ENCODE measurements around the gene CATSPER4. TPM values are rescaled to one million over a fixed set of nuclear protein-coding genes. Genes with fewer than 3 reads are reported as not detected.
A peak's percentile ranks its signal among the peaks of the same experiment; 100 is the strongest.

The CATSPER4 gene
- total RNA-seq, 1 experiment from 2014 or later = 0.20 TPM

GRCh38 chr1:26164861-26165842, 25.2 kb upstream of the CATSPER4 start:
- Histone ChIP-seq H3K36me3 (ENCODE audit: control insufficient read depth, insufficient read depth, low read length) (no peaks in the 10 kb centered on the region), H3K4me1 (peaks cover 9% of the 10 kb centered on the region; the same call in 1 of the 2 replicates), H3K4me3 (ENCODE audit: low read depth, low read length) (no peak overlapping the region; the same call in 1 of the 2 replicates), H3K9me3 (no peaks in the 10 kb centered on the region), H3K27me3 (replicated peaks; ENCODE audit: control insufficient read depth, insufficient read depth, low read length) (no peaks in the 10 kb centered on the region)
- TF ChIP-seq CTCF (IDR thresholded peaks at IDR 0.05; ENCODE audit: insufficient read depth in 1 of 2, low read depth in 1 of 2, low read length in 1 of 2, severe bottlenecking in 1 of 2, unreplicated experiment in 1 of 2) = no peak
- intact Hi-C loops (cut with micrococcal nuclease; ENCODE audit: unreplicated experiment) = loop anchor here (5.0 kb wide), 1 partner anchor 128 kb away; no protein-coding TSS in a partner anchor
- Mint-ChIP-seq H3K9me3 (ENCODE audit: unreplicated experiment) (no peaks in the 10 kb centered on the region), H3K36me3 (ENCODE audit: insufficient read depth, unreplicated experiment) (peaks cover 6% of the 10 kb centered on the region), H3K27me3 (ENCODE audit: insufficient read depth, unreplicated experiment) (no peaks in the 10 kb centered on the region), H3K4me3 (ENCODE audit: unreplicated experiment) (peak overlapping the region; percentile 64), H3K4me1 (ENCODE audit: low read depth, unreplicated experiment) (peaks cover 6% of the 10 kb centered on the region), H3K27ac (ENCODE audit: unreplicated experiment) (no peak overlapping the region)
- CTCF ChIA-PET = no interaction called here
- POLR2A ChIA-PET = no interaction called here
- no peak for DNase-seq
- BruUV-seq (replicated peaks) = no TSS peak

GRCh38 chr1:26166719-26167281, 23.6 kb upstream of the CATSPER4 start:
- DNase-seq = no peak
- POLR2A ChIA-PET = no interaction called here
- Mint-ChIP-seq H3K9me3 (ENCODE audit: unreplicated experiment) (no peaks in the 10 kb centered on the region), H3K27me3 (ENCODE audit: insufficient read depth, unreplicated experiment) (no peaks in the 10 kb centered on the region), H3K4me1 (ENCODE audit: low read depth, unreplicated experiment) (peaks cover 6% of the 10 kb centered on the region), H3K36me3 (ENCODE audit: insufficient read depth, unreplicated experiment) (peaks cover 9% of the 10 kb centered on the region), H3K4me3 (ENCODE audit: unreplicated experiment) (no peak overlapping the region), H3K27ac (ENCODE audit: unreplicated experiment) (no peak overlapping the region)
- H3K27me3 ChIP-seq (replicated peaks; ENCODE audit: control insufficient read depth, insufficient read depth, low read length) = no peaks in the 10 kb centered on the region
- CTCF ChIA-PET = no interaction called here
- intact Hi-C loops (cut with micrococcal nuclease; ENCODE audit: unreplicated experiment) = no loop called here
- no peaks in the 10 kb centered on the region for H3K36me3 ChIP-seq (ENCODE audit: control insufficient read depth, insufficient read depth, low read length)
- no peak for TF ChIP-seq CTCF (IDR thresholded peaks at IDR 0.05; ENCODE audit: insufficient read depth in 1 of 2, low read depth in 1 of 2, low read length in 1 of 2, severe bottlenecking in 1 of 2, unreplicated experiment in 1 of 2)
- H3K4me1 ChIP-seq = peaks cover 6% of the 10 kb centered on the region; the same call in 1 of the 2 replicates
- H3K4me3 ChIP-seq (ENCODE audit: low read depth, low read length) = no peak overlapping the region
- BruUV-seq (replicated peaks) = no TSS peak
- no peaks in the 10 kb centered on the region for H3K9me3 ChIP-seq

GRCh38 chr1:26168410-26169197, 21.8 kb upstream of the CATSPER4 start, which contains the start of gene C1orf232:
TSS of gene C1orf232 (minus strand) at chr1:26168963. CDS start at chr1:26168499, 464 bp downstream.
- peak within 1 kb of the TSS; percentile 81 for H3K4me3 ChIP-seq (ENCODE audit: low read depth, low read length)
- no peak for DNase-seq
- Mint-ChIP-seq H3K4me3 (ENCODE audit: unreplicated experiment) (peak within 1 kb of the TSS; percentile 79), H3K36me3 (ENCODE audit: insufficient read depth, unreplicated experiment) (peaks cover 9% of the 10 kb centered on the region), H3K9me3 (ENCODE audit: unreplicated experiment) (no peaks in the 10 kb centered on the region), H3K27me3 (ENCODE audit: insufficient read depth, unreplicated experiment) (no peaks in the 10 kb centered on the region), H3K27ac (ENCODE audit: unreplicated experiment) (peak within 1 kb of the TSS; percentile 84), H3K4me1 (ENCODE audit: low read depth, unreplicated experiment) (peaks cover 6% of the 10 kb centered on the region)
- H3K27me3 ChIP-seq (replicated peaks; ENCODE audit: control insufficient read depth, insufficient read depth, low read length) = no peaks in the 10 kb centered on the region
- CTCF ChIA-PET = interaction anchor here (0.6 to 2.1 kb wide), 3 partner anchors 10 to 65 kb away, joined by 5 to 58 read pairs (median 8); partner anchors contain the start of genes CEP85 and CNKSR1
- intact Hi-C loops (cut with micrococcal nuclease; ENCODE audit: unreplicated experiment) = loop anchor here (1.0 kb wide), 1 partner anchor 66 kb away; the partner anchor contains the start of gene CEP85
- BruUV-seq (replicated peaks) = no TSS peak
- H3K9me3 ChIP-seq = no peaks in the 10 kb centered on the region
- POLR2A ChIA-PET = no interaction called here
- H3K4me1 ChIP-seq = peaks cover 6% of the 10 kb centered on the region; the same call in 1 of the 2 replicates
- H3K36me3 ChIP-seq (ENCODE audit: control insufficient read depth, insufficient read depth, low read length) = no peaks in the 10 kb centered on the region
- TF ChIP-seq CTCF (IDR thresholded peaks at IDR 0.05; ENCODE audit: insufficient read depth in 1 of 2, low read depth in 1 of 2, low read length in 1 of 2, severe bottlenecking in 1 of 2, unreplicated experiment in 1 of 2) = no peak

Measured in Caco-2 (cell line).